GM06990 (cell line): Measurements from ENCODE around the gene NDUFA11.
A peak's percentile ranks its signal among the peaks of the same experiment; 100 is the strongest.

Experiments
- DNase-seq: peaks from one replicate; pipeline ENCODE4 v3.0.0-alpha.2; 2011; ENCODE audit not compliant: insufficient read length; ENCODE audit errors: extremely low read depth
- H3K27me3 ChIP-seq: replicated peaks from 2 replicates; pipeline ENCODE4 v1.6.0; 2011; ENCODE audit warnings: low read length; ENCODE audit not compliant: control insufficient read depth, insufficient read depth
- H3K36me3 ChIP-seq: 2 replicates; pipeline ENCODE4 v1.5.1; 2011; ENCODE audit warnings: low read length; ENCODE audit not compliant: control insufficient read depth, insufficient read depth
- H3K4me3 ChIP-seq: replicated peaks from 2 replicates; pipeline ENCODE4 v1.5.1; 2011; ENCODE audit warnings: low read depth, mild to moderate bottlenecking, control low read depth, low read length
- CTCF ChIP-seq: IDR thresholded peaks from 2 replicates; pipeline ENCODE4 v1.5.1; 2011; ENCODE audit warnings: low read length, control low read depth, mild to moderate bottlenecking, inconsistent platforms; ENCODE audit not compliant: insufficient read depth, poor library complexity, severe bottlenecking

Gene NDUFA11

GRCh38 chr19:5897189-5897969 is 6.2 kb downstream of the NDUFA11 start:
- H3K4me3 ChIP-seq = no peak overlapping the region
- no peak for DNase-seq
- H3K27me3 ChIP-seq = no peaks in the 10 kb centered on the region
- peaks cover 13% of the 10 kb centered on the region for H3K36me3 ChIP-seq
- peak; percentile 4 for TF ChIP-seq CTCF

- TF ChIP-seq CTCF = no peak
- H3K36me3 ChIP-seq = peaks cover 13% of the 10 kb centered on the region
- H3K27me3 ChIP-seq = no peaks in the 10 kb centered on the region
- H3K4me3 ChIP-seq = no peak overlapping the region
- no peak for DNase-seq
These were observed 7.1 kb downstream of the NDUFA11 start for GRCh38 chr19:5896365-5897076.

- DNase-seq = no peak
- no peak for TF ChIP-seq CTCF
- H3K36me3 ChIP-seq = peaks cover 10% of the 10 kb centered on the region
These were observed 7.7 kb downstream of the NDUFA11 start for GRCh38 chr19:5895890-5896289.

GRCh38 chr19:5895409-5895808 is 8.2 kb downstream of the NDUFA11 start:
- Histone ChIP-seq H3K36me3 (peaks cover 9% of the 10 kb centered on the region), H3K27me3 (no peaks in the 10 kb centered on the region), H3K4me3 (no peak overlapping the region)
- TF ChIP-seq CTCF = no peak
- no peak for DNase-seq

More at GRCh38 chr19:5895890-5896289, 7.7 kb downstream of the NDUFA11 start:
- no peak overlapping the region for H3K4me3 ChIP-seq
- H3K27me3 ChIP-seq = no peaks in the 10 kb centered on the region

DNA sequence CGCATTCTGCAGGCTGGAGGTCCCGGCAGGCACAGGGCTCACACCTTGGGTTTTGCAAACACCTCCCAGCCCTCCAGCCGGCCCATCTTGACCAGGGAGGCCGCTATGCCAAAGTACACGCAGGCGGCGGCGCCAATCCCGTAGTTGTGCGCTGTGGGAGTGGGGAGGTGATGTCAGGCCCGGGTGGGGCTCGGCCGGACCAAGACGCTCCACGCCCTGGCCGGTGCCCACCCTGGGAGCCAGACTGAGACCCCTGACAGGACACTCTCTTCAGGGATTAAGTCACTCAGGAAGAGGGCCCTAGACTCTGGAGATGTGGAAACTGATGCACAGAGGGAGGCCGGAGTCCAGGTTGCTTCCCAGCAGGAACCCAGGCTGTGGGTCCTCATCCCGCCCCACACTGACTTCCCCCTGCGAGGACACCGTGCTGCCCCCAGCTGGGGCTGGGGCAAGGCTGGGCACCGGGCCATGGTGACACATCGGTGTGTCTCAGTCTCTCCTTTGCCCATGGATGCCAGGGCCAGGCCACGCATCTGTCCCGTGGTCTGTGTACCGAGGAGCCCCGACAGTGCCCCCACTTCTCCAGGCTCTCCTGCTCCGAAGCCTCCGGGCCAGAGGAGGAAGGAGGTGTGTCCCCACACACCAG is 8.8 kb downstream of the NDUFA11 start:
- Histone ChIP-seq H3K27me3 (no peaks in the 10 kb centered on the region), H3K4me3 (no peak overlapping the region), H3K36me3 (peaks cover 8% of the 10 kb centered on the region)
- no peak for TF ChIP-seq CTCF
- no peak for DNase-seq
